Skin epidermis (tissue), 12 donors: ENCODE data around the gene PDE3B.
"Not testable (repeated sequence)": the region's sequence is repeated elsewhere in the genome, so short reads cannot be mapped to it uniquely, and the experiment has no call there.

Experiments
- H3K27ac ChIP-seq, 21 experiments: fragments of 200-600 bp; sonication (generic) in 11 of 21; one replicate each; pipeline ENCODE4 v1.5.0; 2020; ENCODE audit warnings: mild to moderate bottlenecking in 3 of 21, inconsistent platforms in 2 of 21, moderate library complexity in 2 of 21
- H3K4me3 ChIP-seq, 7 experiments: fragments of 200-600 bp; sonication (generic) in 2 of 7; one replicate each; pipeline ENCODE4 v1.5.0; 2020; ENCODE audit warnings: inconsistent platforms in 2 of 7, mild to moderate bottlenecking in 2 of 7, moderate library complexity in 1 of 7

The PDE3B gene

GRCh38 chr11:14643697-14644225 is at the start of gene PDE3B:
TSS of gene PDE3B (plus strand) at chr11:14643804. CDS start at chr11:14644076, 272 bp downstream.
- Histone ChIP-seq H3K27ac (peak within 1 kb of the TSS in 20 of 21 experiments; percentile 16 to 89 (median 68)), H3K4me3 (peak within 1 kb of the TSS; percentile 54 to 77 (median 67))

DNA sequence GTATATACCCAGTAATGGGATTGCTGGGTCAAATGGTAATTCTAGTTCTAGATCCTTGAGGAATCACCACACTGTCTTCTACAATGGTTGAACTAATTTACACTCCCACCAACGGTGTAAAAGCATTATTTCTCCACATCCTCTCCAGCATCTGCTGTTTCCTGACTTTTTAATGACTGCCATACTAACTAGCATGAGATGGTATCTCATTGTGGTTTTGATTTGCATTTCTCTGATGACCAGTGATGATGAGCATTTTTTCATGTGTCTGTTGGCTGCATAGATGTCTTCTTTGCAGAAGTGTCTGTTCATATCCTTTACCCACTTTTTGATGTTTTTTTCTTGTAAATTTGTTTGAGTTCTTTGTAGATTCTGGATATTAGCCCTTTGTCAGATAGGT is 48.3 kb upstream of the PDE3B start:
- H3K27ac ChIP-seq, H3K4me3 ChIP-seq: not testable (repeated sequence)

DNA sequence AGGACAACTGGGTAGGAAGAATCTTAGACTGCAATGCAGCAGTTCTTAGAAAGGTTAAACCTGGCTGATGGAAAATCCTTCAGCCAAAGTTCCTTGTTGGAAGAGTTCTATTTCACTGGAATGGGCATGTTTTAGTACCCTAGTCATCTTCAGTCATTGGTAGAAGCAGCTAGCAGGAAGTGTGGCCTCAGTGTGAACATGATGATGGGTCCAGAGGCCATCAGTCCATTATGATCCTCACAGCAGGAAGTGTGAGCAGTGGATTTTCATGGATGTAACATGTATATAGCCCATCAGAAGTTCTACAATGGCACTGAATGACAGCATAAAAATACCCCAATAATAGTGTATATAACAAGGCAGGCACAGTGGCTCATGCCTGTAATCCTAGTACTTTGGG is 35.9 kb upstream of the PDE3B start:
- Histone ChIP-seq H3K27ac (no peak overlapping the region), H3K4me3 (no peak overlapping the region)

DNA sequence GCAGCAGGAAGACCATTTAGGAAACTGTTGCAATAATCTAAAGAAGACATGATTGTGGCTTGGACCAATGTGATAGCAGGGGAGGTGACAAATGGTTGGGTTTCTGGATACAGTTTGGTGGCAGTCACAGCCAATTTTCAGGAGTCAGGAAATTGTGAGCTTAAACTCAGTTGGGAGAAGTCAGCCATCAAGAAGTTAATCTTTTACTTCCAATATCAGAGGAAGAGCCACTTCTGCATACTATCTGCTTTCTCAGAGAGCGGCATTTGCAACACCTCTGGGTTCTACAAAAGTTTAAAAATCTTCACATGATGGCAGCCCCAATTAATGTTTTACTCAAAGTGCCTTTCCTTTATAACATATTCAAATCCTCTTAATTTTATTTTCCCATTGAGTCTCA is 33.7 kb upstream of the PDE3B start:
- no peak overlapping the region for H3K4me3 ChIP-seq
- no peak overlapping the region for H3K27ac ChIP-seq

- no peak overlapping the region for H3K4me3 ChIP-seq
- peak overlapping the region in 1 of 21 experiments; percentile 15 for H3K27ac ChIP-seq
Measured at GRCh38 chr11:14611939-14612338, 31.7 kb upstream of the PDE3B start.

DNA sequence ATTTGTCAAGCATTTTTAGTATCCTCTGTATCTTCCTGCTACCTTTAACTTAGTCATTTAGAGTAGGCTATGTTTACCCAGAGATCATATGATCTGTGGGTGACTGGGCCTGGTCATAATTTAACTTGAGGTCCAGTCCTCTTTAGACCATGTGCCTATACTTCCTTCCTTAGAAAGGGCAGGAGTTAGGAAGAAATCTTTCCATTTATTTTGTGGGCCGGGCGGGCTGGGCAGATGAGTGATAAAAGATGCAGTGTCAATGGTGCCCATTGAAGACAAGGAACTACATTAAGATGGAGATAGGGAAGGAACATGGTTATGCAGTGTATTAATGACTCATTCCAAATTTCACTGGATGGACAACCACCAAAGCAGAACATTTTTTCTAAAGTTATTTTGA is 30.9 kb upstream of the PDE3B start:
- no peak overlapping the region for H3K4me3 ChIP-seq
- no peak overlapping the region for H3K27ac ChIP-seq

DNA sequence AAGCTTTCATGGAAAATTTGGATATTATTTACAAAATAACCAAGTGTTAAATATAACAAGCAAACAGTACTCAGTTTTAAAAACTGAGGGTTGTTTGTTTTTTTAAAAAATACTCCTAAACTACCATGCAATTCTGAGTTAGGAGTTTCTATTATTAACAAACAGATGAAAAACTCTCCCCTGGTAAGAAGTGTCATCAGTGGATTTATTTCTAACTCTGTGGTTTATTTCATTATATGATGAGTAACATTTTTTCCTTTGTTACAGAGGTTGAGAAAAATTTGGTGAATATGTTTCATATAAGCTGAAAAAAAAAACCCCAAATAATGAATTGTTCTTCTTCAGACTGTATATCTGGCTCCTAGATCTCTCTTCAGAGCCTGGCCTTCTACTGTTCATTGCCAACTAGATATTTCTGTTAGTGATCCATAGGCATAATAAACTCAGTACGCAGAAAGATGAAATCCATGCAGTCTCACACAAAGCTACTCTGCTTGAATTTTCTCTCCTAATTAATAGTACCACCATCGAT is 29.4 kb upstream of the PDE3B start:
- no peak overlapping the region for H3K4me3 ChIP-seq
- no peak overlapping the region for H3K27ac ChIP-seq

GRCh38 chr11:14617241-14618027 is 26.2 kb upstream of the PDE3B start:
- H3K27ac ChIP-seq, result no peak overlapping the region

GRCh38 chr11:14618060-14618459 is 25.5 kb upstream of the PDE3B start:
- Histone ChIP-seq H3K27ac (no peak overlapping the region), H3K4me3 (no peak overlapping the region)

More at GRCh38 chr11:14617241-14618027, 26.2 kb upstream of the PDE3B start:
- H3K4me3 ChIP-seq, result no peak overlapping the region

GRCh38 chr11:14619603-14620531 is 23.7 kb upstream of the PDE3B start:
- no peak overlapping the region for H3K4me3 ChIP-seq
- no peak overlapping the region for H3K27ac ChIP-seq

DNA sequence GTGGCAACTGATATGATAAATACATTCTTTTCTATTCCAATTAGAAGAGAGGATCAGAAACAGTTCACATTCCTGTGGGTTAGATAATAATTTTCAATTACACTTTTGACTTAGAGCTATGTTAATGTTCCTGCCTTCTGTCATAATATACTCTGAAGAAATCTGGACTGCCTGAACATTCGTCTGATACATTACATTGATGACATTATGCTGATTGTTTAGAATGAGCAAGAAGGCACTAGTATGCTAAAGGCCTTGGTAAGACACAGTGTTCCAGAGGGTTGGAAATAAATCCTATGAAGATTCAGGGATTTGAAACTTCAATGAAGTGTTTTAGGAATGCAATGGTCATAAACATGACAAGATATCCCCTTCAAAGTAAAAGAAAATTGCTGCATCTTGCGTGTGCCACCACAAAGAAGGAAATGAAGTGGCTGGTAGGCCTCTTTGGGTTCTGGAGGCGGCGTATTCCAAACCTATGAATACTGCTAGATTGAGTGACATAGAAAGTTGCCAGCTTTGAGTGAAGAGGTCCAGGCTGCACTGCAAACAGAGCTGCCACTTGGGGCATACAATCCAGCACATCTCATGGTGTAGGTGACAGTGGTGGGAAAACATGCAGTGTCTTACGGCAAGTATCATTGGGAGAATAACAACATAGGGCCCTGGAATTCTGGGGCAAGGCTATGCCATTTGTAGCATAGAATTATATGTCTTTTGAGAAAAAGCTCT is 21.2 kb upstream of the PDE3B start:
- Histone ChIP-seq H3K27ac (no peak overlapping the region), H3K4me3 (no peak overlapping the region)

GRCh38 chr11:14623036-14623435 is 20.6 kb upstream of the PDE3B start:
- no peak overlapping the region for H3K4me3 ChIP-seq
- no peak overlapping the region for H3K27ac ChIP-seq

DNA sequence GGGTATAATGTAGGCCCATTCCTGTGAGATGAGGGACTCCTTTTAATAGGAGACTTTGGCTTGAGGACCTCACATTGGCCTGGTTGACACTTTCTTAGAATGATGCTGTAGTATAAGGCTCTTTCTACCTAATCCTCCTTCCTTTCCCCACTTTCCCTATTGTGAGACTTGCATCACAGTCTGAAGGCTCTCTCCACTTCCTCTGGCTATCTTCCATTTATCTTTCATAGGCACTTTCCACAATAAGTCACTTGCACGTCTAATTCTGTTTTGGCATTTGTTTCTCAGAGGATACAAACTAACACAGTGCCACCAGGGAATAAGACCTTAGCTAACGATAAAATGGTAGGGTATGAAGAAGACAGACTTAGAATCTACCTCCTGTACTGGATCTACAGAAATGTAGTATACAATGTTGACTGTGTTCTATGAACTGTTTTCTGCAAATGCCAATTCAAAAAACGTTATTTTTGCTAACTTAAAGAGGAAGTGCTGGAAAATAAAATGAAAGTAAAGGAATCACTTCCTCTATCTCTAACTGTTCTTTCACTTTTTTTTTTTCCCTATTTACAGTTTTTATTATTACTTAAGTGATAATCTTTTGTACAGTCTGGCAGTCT is 17.9 kb upstream of the PDE3B start:
- peak overlapping the region in 6 of 21 experiments; percentile 12 to 64 (median 30) for H3K27ac ChIP-seq
- no peak overlapping the region for H3K4me3 ChIP-seq

GRCh38 chr11:14626650-14627049 is 17.0 kb upstream of the PDE3B start:
- Histone ChIP-seq H3K4me3 (no peak overlapping the region), H3K27ac (peak overlapping the region in 1 of 21 experiments; percentile 64)

DNA sequence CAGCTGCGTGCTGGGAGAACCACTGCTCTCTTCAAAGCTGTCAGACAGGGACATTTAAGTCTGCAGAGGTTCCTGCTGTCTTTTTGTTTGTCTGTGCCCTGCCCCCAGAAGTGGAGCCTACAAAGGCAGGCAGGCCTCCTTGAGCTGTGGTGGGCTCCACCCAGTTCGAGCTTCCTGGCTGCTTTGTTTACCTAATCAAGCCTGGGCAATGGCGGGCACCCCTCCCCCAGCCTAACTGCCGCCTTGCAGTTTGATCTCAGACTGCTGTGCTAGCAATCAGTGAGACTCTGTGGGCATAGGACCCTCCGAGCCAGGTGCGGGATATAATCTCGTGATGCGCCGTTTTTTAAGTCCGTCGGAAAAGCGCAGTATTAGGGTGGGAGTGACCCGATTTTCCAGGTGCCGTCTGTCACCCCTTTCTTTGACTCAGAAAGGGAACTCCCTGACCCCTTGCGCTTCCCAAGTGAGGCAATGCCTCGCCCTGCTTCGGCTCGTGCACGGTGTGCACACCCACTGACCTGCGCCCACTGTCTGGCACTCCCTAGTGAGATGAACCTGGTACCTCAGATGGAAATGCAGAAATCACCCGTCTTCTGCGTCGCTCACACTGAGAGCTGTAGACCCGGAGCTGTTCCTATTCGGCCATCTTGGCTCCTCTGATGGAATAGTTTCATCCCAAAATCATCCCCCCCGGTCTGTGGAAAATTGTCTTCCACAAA is 9.9 kb upstream of the PDE3B start:
- not testable (repeated sequence) for H3K27ac ChIP-seq, H3K4me3 ChIP-seq

DNA sequence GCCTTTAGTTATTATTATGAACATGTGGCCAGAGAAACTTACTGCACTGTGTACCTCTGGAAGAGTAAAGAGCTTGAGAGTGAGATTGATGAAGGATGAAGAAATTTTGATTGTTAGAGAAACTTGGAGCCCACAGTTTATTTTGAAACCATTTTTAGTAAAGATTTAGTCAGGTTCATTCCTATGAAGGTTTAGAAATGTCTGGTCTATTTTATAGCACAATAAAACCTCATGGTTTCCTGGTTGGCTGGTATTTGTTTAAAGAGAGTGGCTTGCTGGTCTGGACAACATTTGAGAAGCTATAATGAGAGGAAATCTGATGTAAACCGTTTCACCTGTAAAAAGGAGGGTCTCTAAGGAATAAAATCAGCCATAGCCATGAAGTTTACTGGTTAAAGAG is 8.8 kb upstream of the PDE3B start:
- no peak overlapping the region for H3K27ac ChIP-seq

GRCh38 chr11:14635546-14635945 is 8.1 kb upstream of the PDE3B start:
- H3K4me3 ChIP-seq, result no peak overlapping the region
- no peak overlapping the region for H3K27ac ChIP-seq

More for the DNA sequence above, 8.8 kb upstream of the PDE3B start:
- H3K4me3 ChIP-seq, result no peak overlapping the region

DNA sequence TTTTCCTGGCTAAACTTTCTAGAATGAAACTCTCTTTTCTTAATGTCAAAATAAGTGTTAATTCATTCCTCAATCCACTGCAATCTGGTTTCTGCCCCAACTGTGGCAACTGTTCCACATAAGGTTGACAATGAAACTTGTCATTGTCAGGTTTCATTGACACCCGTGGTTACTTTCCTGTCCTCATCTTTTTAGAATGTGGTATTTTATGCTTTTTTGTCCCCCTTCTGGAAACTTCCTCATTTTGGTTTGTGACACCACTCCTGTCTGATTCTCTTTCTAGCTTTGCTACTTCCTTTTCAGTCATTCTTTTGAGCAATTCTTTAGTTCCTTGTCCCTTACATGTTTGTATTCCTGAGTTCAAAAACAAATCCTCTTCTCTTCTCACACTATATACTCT is 7.5 kb upstream of the PDE3B start:
- H3K27ac ChIP-seq, result no peak overlapping the region
- no peak overlapping the region for H3K4me3 ChIP-seq
